CD14-positive monocyte (primary cell): ENCODE results near the gene SLC35F3. TPM values are rescaled to one million over a fixed set of nuclear protein-coding genes. Genes with fewer than 3 reads are reported as not detected.

Experiments
- DNase-seq, 3 donors: peaks; one replicate each; pipeline ENCODE4 v3.0.0-alpha.2; 2011 to 2022
- H2AFZ ChIP-seq: 2 replicates; pipeline ENCODE4 v1.6.0; 2012; ENCODE audit warnings: mild to moderate bottlenecking, low read depth, low read length, inconsistent platforms; ENCODE audit not compliant: insufficient read depth, poor library complexity, severe bottlenecking
- H3K27ac ChIP-seq, 2 donors: 1 replicate in 1 of 2; 2 replicates in 1 of 2; pipeline ENCODE4 v1.5.1; 2012 to 2013; ENCODE audit warnings: low read length in 2 of 2, control low read depth in 1 of 2, inconsistent platforms in 1 of 2, low read depth in 1 of 2, mild to moderate bottlenecking in 1 of 2
- H3K27me3 ChIP-seq, 2 donors: one replicate each; pipeline versions ENCODE4 v1.6.0 to v1.6.1; 2011 to 2013; ENCODE audit warnings: low read length in 2 of 2; ENCODE audit not compliant: control insufficient read depth in 2 of 2, insufficient read depth in 2 of 2
- H3K36me3 ChIP-seq, 2 donors: replicated peaks in 1 of 2; 1 replicate in 1 of 2; 2 replicates in 1 of 2; pipeline versions ENCODE4 v1.5.1 to v1.6.1; 2012 to 2013; ENCODE audit warnings: low read length in 2 of 2, control low read depth in 1 of 2, inconsistent platforms in 1 of 2, mild to moderate bottlenecking in 1 of 2; ENCODE audit not compliant: insufficient read depth in 2 of 2, control insufficient read depth in 1 of 2
- H3K4me1 ChIP-seq, 2 donors: 1 replicate in 1 of 2; 2 replicates in 1 of 2; pipeline versions ENCODE4 v1.5.1 to v1.6.1; 2012 to 2013; ENCODE audit warnings: low read length in 2 of 2, control low read depth in 1 of 2, inconsistent platforms in 1 of 2, mild to moderate bottlenecking in 1 of 2, moderate library complexity in 1 of 2; ENCODE audit not compliant: insufficient read depth in 2 of 2, control insufficient read depth in 1 of 2
- H3K4me2 ChIP-seq: replicated peaks from 2 replicates; pipeline ENCODE3; 2012; ENCODE audit warnings: low read length, moderate library complexity, mild to moderate bottlenecking; ENCODE audit not compliant: poor library complexity, severe bottlenecking; ENCODE audit errors: extremely low read depth
- H3K4me3 ChIP-seq, 3 experiments: fragments of 200-600 bp in 1 of 3; sonication (generic) in 1 of 3; replicated peaks in 1 of 3; 1 replicate in 2 of 3; 2 replicates in 1 of 3; pipeline ENCODE4 v1.5.1; 2011 to 2013; ENCODE audit warnings: low read length in 3 of 3, mild to moderate bottlenecking in 3 of 3, control low read depth in 2 of 3, low read depth in 2 of 3, inconsistent platforms in 1 of 3, moderate library complexity in 1 of 3
- H3K79me2 ChIP-seq: 2 replicates; pipeline ENCODE4 v1.6.0; 2012; ENCODE audit warnings: mild to moderate bottlenecking, control low read depth, inconsistent platforms, low read length, moderate library complexity; ENCODE audit not compliant: insufficient read depth
- H3K9ac ChIP-seq: 2 replicates; pipeline ENCODE4 v1.6.0; 2017; ENCODE audit warnings: low read length, mild to moderate bottlenecking; ENCODE audit not compliant: insufficient read depth, poor library complexity, severe bottlenecking
- H3K9me3 ChIP-seq, 2 donors: replicated peaks in 1 of 2; 1 replicate in 1 of 2; 2 replicates in 1 of 2; pipeline versions ENCODE4 v1.5.1 to v1.6.1; 2012 to 2013; ENCODE audit warnings: low read length in 2 of 2, control low read depth in 1 of 2; ENCODE audit not compliant: control insufficient read depth in 1 of 2, insufficient read depth in 1 of 2
- H4K20me1 ChIP-seq: 2 replicates; pipeline ENCODE4 v1.6.0; 2012; ENCODE audit warnings: mild to moderate bottlenecking, low read length, control low read depth, moderate library complexity; ENCODE audit not compliant: insufficient read depth
- H3K27ac Mint-ChIP-seq, 7 donors: one replicate each; pipeline ENCODE4 v1.8.0; 2020; ENCODE audit warnings: mild to moderate bottlenecking in 7 of 7, mixed read lengths in 7 of 7, moderate library complexity in 6 of 7, inconsistent platforms in 2 of 7
- H3K27me3 Mint-ChIP-seq, 3 donors: one replicate each; pipeline ENCODE4 v1.8.0; 2021 to 2022; ENCODE audit warnings: low read depth in 3 of 3, mild to moderate bottlenecking in 3 of 3, mixed read lengths in 3 of 3, moderate library complexity in 3 of 3, inconsistent platforms in 1 of 3
- H3K36me3 Mint-ChIP-seq, 2 donors: one replicate each; pipeline ENCODE4 v1.8.0; 2020; ENCODE audit warnings: mixed read lengths in 2 of 2, inconsistent platforms in 1 of 2, mild to moderate bottlenecking in 1 of 2
- H3K4me1 Mint-ChIP-seq: one replicate; pipeline ENCODE4 v1.8.0; 2020; ENCODE audit warnings: mild to moderate bottlenecking, mixed read lengths
- H3K4me3 Mint-ChIP-seq, 2 donors: one replicate each; pipeline ENCODE4 v1.8.0; 2020; ENCODE audit warnings: mild to moderate bottlenecking in 2 of 2, mixed read lengths in 2 of 2, moderate library complexity in 1 of 2
- H3K9me3 Mint-ChIP-seq, 7 donors: one replicate each; pipeline ENCODE4 v1.8.0; 2020 to 2022; ENCODE audit warnings: mixed read lengths in 7 of 7, mild to moderate bottlenecking in 6 of 7, moderate library complexity in 6 of 7, inconsistent platforms in 2 of 7
- CTCF ChIP-seq: fragments of 200-600 bp; IDR thresholded peaks from one replicate; pipeline ENCODE4 v1.8.0; 2022; ENCODE audit warnings: antibody characterized with exemption, mild to moderate bottlenecking
- WGBS: methylation state at CpG from one replicate; pipeline ENCODE4 v1.1.5; 2013; ENCODE audit warnings: missing lambda C conversion rate; ENCODE audit not compliant: insufficient coverage; 5-methylcytosine and 5-hydroxymethylcytosine counted together
- intact Hi-C, 2 donors: fragments of 100-400 bp; cut with micrococcal nuclease; formaldehyde crosslinking; loops; one replicate each; pipeline versions ENCODE4 v1.15.0 to v1.15.1; 2023
- polyA plus RNA-seq, 3 donors: library from polyadenylated mRNA; depleted of rRNA in 1 of 3; unstranded in 2 of 3; stranded (reverse) in 1 of 3; fragments of 300-500 nt in 2 of 3; fragments of >200 nt in 1 of 3; fragmentation: Illumina TruSeq in 2 of 3; gene quantifications; 1 replicate in 2 of 3; 2 replicates in 1 of 3; pipeline ENCODE4 v1.2.3, GENCODE V29; 2012 to 2021

Gene SLC35F3
- polyA plus RNA-seq, 3 donors, result 0.17 to 0.78 TPM; not detected in 1

- H3K4me3 ChIP-seq, result no peak overlapping the region
- Mint-ChIP-seq H3K4me3 (no peak overlapping the region), H3K27me3 (peaks cover 2% of the 10 kb centered on the region in 3 donors), H3K9me3 (peaks cover 0 to 2% (median 0%) of the 10 kb centered on the region in 7 donors), H3K4me1 (no peaks in the 10 kb centered on the region), H3K36me3 (no peaks in the 10 kb centered on the region), H3K27ac (no peak overlapping the region)
- no peak overlapping the region for H3K4me2 ChIP-seq
- H4K20me1 ChIP-seq, result no peaks in the 10 kb centered on the region
- no peaks in the 10 kb centered on the region for H3K79me2 ChIP-seq
- no peak overlapping the region for H2AFZ ChIP-seq
- H3K36me3 ChIP-seq, result no peaks in the 10 kb centered on the region
- no peak for TF ChIP-seq CTCF
- H3K9me3 ChIP-seq, result no peaks in the 10 kb centered on the region
- H3K4me1 ChIP-seq, result no peaks in the 10 kb centered on the region
- 92% methylated on average over 1 of the region's 4 CpGs for WGBS
- no peak for DNase-seq
- H3K27me3 ChIP-seq, result no peaks in the 10 kb centered on the region
- no peak overlapping the region for H3K9ac ChIP-seq
- no peak overlapping the region for H3K27ac ChIP-seq
- intact Hi-C loops, result no loop called here
Observed at GRCh38 chr1:233972563-233972950, 68.1 kb downstream of the SLC35F3 start.

GRCh38 chr1:233972951-233973635, 68.6 kb downstream of the SLC35F3 start:
- peaks cover 2% of the 10 kb centered on the region in 3 donors for H3K27me3 Mint-ChIP-seq
- no peaks in the 10 kb centered on the region for H3K36me3 Mint-ChIP-seq
- Histone ChIP-seq H3K27ac (no peak overlapping the region), H3K27me3 (no peaks in the 10 kb centered on the region), H3K4me2 (no peak overlapping the region), H3K9me3 (no peaks in the 10 kb centered on the region), H3K9ac (no peak overlapping the region), H3K4me1 (no peaks in the 10 kb centered on the region), H3K79me2 (no peaks in the 10 kb centered on the region), H3K36me3 (no peaks in the 10 kb centered on the region), H3K4me3 (no peak overlapping the region), H2AFZ (no peak overlapping the region), H4K20me1 (no peaks in the 10 kb centered on the region)
- peaks cover 0 to 3% (median 0%) of the 10 kb centered on the region in 7 donors for H3K9me3 Mint-ChIP-seq
- no peak overlapping the region for H3K27ac Mint-ChIP-seq
- TF ChIP-seq CTCF, result no peak
- no peak overlapping the region for H3K4me3 Mint-ChIP-seq
- intact Hi-C loops, result no loop called here
- no peaks in the 10 kb centered on the region for H3K4me1 Mint-ChIP-seq
- DNase-seq, result no peak
- 73% methylated on average over 6 of the region's 7 CpGs for WGBS
